ENCODE measurements around the gene CRACDL. TPM values are rescaled to one million over a fixed set of nuclear protein-coding genes. Genes with fewer than 3 reads are reported as not detected.

CRACDL gene
- total and polyA plus RNA-seq, 12 donors = 0.33 to 3.4 (median 2.1) TPM

GRCh38 chr2:98896944-98897343 is 39.1 kb downstream of the CRACDL start:
- intact Hi-C loops (cut with DNase I) = no loop called here
- Histone ChIP-seq H3K27ac (no peak overlapping the region), H3K4me3 (no peak overlapping the region), H3K36me3 (replicated peaks in 1 of 2) (no peaks in the 10 kb centered on the region), H3K9me3 (replicated peaks in 1 of 3) (no peaks in the 10 kb centered on the region), H3K27me3 (no peaks in the 10 kb centered on the region), H3K4me1 (replicated peaks in 1 of 2) (no peaks in the 10 kb centered on the region)
- DNase-seq = peak in 1 of 7 donors; percentile 1
- TF ChIP-seq POLR2A (IDR thresholded peaks at IDR 0.05) (no peak), CTCF (IDR thresholded peaks at IDR 0.05) (no peak)
- WGBS, 4 donors = 86 to 91% (median 90%) methylated on average over 8 to 9 of the region's 9 CpGs

GRCh38 chr2:98896416-98896815 is 39.6 kb downstream of the CRACDL start:
- Histone ChIP-seq H3K27me3 (no peaks in the 10 kb centered on the region), H3K9me3 (replicated peaks in 1 of 3) (no peaks in the 10 kb centered on the region), H3K4me3 (no peak overlapping the region), H3K27ac (no peak overlapping the region), H3K4me1 (replicated peaks in 1 of 2) (no peaks in the 10 kb centered on the region), H3K36me3 (replicated peaks in 1 of 2) (no peaks in the 10 kb centered on the region)
- WGBS, 4 donors = 22 to 48% (median 33%) methylated on average over 2 of the region's 2 CpGs
- no peak for TF ChIP-seq CTCF (IDR thresholded peaks at IDR 0.05)
- TF ChIP-seq POLR2A (IDR thresholded peaks at IDR 0.05) = no peak
- intact Hi-C loops (cut with DNase I) = no loop called here
- DNase-seq = no peak

GRCh38 chr2:98895901-98896300 is 40.1 kb downstream of the CRACDL start:
- WGBS, 4 donors = 79 to 90% (median 85%) methylated on average over 9 of the region's 9 CpGs
- peak in 1 of 7 donors; percentile 29 for DNase-seq
- no peaks in the 10 kb centered on the region for H3K9me3 ChIP-seq (replicated peaks in 1 of 3)
- no peaks in the 10 kb centered on the region for H3K4me1 ChIP-seq (replicated peaks in 1 of 2)
- H3K4me3 ChIP-seq = no peak overlapping the region
- intact Hi-C loops (cut with DNase I) = no loop called here
- H3K27ac ChIP-seq = no peak overlapping the region
- no peaks in the 10 kb centered on the region for H3K27me3 ChIP-seq
- TF ChIP-seq POLR2A (IDR thresholded peaks at IDR 0.05) = no peak
- TF ChIP-seq CTCF (IDR thresholded peaks at IDR 0.05) = no peak
- no peaks in the 10 kb centered on the region for H3K36me3 ChIP-seq (replicated peaks in 1 of 2)

- Histone ChIP-seq H3K36me3 (replicated peaks in 1 of 2) (no peaks in the 10 kb centered on the region), H3K27me3 (no peaks in the 10 kb centered on the region), H3K4me3 (no peak overlapping the region), H3K9me3 (replicated peaks in 1 of 3) (no peaks in the 10 kb centered on the region), H3K27ac (no peak overlapping the region), H3K4me1 (replicated peaks in 1 of 2) (no peaks in the 10 kb centered on the region)
- no peak for TF ChIP-seq POLR2A (IDR thresholded peaks at IDR 0.05)
- TF ChIP-seq CTCF (IDR thresholded peaks at IDR 0.05) = no peak
- 87 to 96% (median 92%) methylated on average over 7 of the region's 7 CpGs for WGBS, 4 donors
- peak in 1 of 7 donors; percentile 6 for DNase-seq
- intact Hi-C loops (cut with DNase I) = no loop called here
These were observed 40.8 kb downstream of the CRACDL start for GRCh38 chr2:98895221-98895620.

Data from adrenal gland (tissue), 12 donors.